Fibroblast of mammary gland (primary cell): Measurements from ENCODE around the gene CPZ.

ENCODE experiments used
- DNase-seq: peaks from one replicate; pipeline ENCODE4 v3.0.0-alpha.2; 2010; ENCODE audit warnings: low read depth
- H3K4me3 ChIP-seq: 2 replicates; pipeline ENCODE4 v1.5.1; 2011; ENCODE audit warnings: low read depth, mild to moderate bottlenecking, low read length, moderate library complexity; ENCODE audit not compliant: control insufficient read depth
- TF ChIP-seq, protein P1 (sequence below): conservative IDR thresholded peaks from 2 replicates; pipeline ENCODE4 v1.5.1; 2011; ENCODE audit warnings: low read depth, low read length, inconsistent platforms; ENCODE audit not compliant: control insufficient read depth, insufficient read depth

CPZ gene

DNA sequence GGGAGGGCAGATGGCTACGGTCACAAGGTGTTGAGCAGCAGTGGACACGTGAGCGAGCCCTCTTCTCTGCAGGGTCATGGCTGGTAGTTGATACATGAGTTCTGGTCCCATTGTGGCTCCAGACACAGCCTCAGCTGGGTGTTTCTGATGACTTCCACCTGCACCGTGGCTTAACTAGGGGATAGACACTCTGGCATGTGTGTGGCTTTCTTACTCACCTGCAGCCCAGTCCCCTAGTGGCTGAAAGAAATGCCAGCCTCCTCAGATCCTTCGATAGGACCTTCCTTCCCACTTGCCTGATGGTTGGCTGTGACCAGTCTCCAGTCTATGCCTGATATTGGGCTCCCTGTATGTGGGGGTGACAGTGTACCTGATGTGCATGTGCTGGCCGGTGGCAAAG, 7.4 kb upstream of the CPZ start:
- DNase-seq: no peak
- H3K4me3 ChIP-seq: no peak overlapping the region

DNA sequence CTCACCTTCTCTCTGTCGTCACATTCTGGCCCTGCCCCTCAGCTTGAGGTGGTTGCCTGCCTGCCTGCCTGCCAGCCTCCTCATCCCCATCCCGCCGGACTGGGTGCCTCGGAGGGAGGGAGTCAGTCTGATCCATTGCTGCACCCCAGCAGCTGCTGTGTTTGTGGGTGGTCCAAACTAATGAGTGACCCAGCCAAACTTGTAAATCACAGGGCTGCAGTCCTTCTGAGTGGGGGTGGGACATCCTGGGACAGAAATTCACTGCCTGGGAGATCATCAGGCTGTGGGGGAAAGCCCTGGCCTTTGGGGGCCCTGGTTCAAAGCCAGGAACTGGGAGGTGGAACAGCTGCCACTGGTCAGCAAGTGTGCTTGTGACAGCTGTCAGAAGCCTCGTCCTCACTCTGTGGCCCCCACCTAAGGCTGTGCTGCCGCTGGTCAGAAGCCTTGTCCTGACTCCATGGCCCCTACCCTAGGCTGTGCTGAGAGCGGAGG, 6.8 kb upstream of the CPZ start:
- no peak overlapping the region for H3K4me3 ChIP-seq
- TF ChIP-seq, protein P1, sequence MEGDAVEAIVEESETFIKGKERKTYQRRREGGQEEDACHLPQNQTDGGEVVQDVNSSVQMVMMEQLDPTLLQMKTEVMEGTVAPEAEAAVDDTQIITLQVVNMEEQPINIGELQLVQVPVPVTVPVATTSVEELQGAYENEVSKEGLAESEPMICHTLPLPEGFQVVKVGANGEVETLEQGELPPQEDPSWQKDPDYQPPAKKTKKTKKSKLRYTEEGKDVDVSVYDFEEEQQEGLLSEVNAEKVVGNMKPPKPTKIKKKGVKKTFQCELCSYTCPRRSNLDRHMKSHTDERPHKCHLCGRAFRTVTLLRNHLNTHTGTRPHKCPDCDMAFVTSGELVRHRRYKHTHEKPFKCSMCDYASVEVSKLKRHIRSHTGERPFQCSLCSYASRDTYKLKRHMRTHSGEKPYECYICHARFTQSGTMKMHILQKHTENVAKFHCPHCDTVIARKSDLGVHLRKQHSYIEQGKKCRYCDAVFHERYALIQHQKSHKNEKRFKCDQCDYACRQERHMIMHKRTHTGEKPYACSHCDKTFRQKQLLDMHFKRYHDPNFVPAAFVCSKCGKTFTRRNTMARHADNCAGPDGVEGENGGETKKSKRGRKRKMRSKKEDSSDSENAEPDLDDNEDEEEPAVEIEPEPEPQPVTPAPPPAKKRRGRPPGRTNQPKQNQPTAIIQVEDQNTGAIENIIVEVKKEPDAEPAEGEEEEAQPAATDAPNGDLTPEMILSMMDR: no peak
- no peak for DNase-seq

More for the DNA sequence above, 7.4 kb upstream of the CPZ start:
- TF ChIP-seq, protein P1: no peak

DNA sequence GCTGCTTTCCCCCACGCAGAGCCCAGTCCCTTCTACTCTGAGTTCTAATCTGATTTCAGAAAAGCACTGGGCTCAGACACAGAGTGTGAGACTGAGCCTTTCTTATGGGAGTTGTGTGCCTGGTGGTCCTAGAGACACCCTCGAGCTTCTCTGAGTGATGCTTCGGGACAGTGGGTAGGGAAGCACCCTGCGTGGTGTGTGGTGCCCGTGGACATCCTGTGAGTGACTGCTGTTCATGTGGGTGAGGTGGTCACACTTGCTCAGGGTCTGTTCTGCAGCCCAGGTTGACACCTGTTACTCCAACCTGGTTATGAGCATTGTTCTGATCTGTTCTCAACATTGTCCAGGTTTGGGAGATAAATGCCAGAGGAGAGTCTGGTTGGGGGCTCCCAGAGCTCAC, 6.3 kb upstream of the CPZ start:
- DNase-seq: no peak
- TF ChIP-seq, protein P1: no peak
- H3K4me3 ChIP-seq: no peak overlapping the region

DNA sequence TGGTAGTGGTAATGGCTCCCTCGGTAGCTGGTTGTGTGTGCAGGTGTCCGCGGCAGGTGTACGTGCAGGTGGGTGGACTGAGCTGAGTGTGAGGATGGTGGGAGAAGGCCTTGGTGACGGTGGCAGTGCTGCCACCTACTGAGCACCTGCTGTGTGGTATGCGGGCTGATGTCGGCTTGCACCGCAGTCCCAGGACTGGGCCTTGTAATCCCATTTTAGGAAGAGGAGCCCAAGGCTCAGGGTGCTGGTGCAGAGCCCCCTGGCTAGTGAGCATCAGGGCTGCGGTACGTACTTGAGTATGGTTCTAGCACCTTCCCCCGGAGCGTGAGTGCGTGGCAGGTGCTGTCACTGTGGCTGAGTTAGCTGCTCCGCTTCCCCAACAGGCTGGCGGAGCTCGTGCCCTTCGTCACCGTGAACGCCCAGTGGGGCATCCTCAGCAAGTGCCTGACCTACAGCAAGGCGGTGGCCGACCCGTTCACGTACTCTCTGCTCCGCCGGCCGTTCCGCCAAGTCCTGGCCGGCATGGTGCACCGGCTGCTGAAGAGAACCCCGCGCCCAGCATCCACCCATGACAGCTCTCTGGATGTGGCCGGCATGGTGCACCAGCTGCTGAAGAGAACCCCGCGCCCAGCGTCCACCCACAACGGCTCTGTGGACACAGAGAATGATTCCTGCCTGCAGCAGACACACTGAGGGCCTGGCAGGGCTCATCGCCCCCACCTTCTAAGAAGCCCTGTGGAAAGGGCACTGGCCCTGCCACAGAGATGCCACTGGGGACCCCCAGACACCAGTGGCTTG, 5.7 kb upstream of the CPZ start:
- H3K4me3 ChIP-seq: no peak overlapping the region
- no peak for DNase-seq
- TF ChIP-seq, protein P1: no peak

DNA sequence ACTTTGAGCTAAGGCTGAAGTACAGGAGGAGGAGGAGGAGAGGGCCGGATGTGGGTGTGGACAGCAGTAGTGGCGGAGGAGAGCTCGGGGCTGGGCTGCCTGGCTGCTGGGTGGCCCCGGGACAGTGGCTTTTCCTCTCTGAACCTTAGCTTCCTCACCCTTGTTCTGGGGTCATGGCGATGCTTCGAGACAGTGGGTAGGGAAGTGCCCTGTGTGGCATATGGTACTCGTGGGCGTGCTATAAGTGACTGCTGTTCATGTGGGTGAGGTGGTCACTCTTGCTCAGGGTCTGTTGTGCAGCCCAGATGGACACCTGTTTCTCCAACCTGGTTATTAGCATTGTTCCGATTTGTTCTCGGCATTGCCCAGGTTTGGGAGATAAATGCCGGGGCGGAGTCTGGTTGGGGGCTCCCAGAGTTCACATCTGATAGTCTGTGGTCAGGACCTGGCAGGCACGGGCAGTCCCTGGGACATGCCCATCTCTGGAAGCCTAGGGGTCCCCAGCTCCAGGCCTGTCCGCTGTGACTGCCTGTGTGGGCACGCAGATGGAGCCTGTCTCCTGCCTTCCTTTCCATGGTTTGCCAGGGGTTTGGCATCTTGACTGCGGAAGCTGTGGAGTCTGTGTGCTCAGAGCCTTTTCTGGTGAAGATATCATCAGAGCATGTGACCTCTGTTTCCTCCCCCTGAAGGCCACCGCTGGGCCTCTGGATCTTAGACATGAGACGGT, 4.9 kb upstream of the CPZ start:
- TF ChIP-seq, protein P1: no peak
- no peak for DNase-seq
- no peak overlapping the region for H3K4me3 ChIP-seq

DNA sequence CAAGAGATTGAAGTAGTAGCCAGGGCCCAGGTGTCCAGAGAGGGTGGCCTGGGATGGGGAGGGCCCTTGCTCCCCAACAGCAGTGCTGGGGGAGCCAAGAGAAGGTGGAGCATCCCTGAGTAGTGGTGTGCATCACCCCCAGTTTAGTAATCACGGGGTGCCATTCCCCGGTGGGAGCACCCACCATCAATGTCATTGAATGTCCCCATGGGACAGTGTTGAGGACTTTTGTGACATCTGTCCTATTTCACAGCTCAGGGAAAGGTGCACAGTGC, 4.4 kb upstream of the CPZ start:
- H3K4me3 ChIP-seq: no peak overlapping the region
- no peak for DNase-seq
- TF ChIP-seq, protein P1: no peak

DNA sequence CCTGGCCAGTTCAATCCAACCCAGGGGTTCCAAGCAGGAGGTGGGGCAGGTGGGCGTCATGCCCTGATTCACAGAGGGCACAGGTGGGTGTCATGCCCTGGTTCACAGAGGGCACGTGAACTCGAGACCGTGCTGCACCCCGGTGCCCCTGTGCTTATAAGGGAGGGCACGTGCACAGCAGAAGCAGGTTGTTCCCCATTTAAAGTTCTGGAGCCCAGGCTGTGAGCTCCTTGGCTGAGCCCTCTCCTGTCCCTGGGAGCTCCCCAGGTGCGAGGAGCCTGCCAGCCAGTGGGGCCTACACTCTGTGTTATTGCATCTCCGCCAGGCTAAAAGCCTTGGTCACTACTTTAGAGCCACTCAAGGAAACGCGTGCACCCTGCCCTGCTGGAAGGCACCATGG, 3.2 kb upstream of the CPZ start:
- TF ChIP-seq, protein P1: no peak
- DNase-seq: no peak
- H3K4me3 ChIP-seq: no peak overlapping the region
